HepG2 (cell line): ENCODE measurements around the gene L3MBTL1. TPM values are rescaled to one million over a fixed set of nuclear protein-coding genes. Genes with fewer than 3 reads are reported as not detected.

Experiments
- ATF1 ChIP-seq: IDR thresholded peaks from 2 replicates; pipeline ENCODE4 v1.6.1; 2016; ENCODE audit warnings: mild to moderate bottlenecking, control low read depth
- DNMT3B ChIP-seq: conservative IDR thresholded peaks from 2 replicates; pipeline ENCODE4 v1.6.1; 2016; ENCODE audit warnings: missing biosample characterization, control low read depth
- HDAC1 ChIP-seq: sonication (generic); formaldehyde crosslinking; IDR thresholded peaks from 2 replicates; pipeline ENCODE4 v1.5.1; 2020; ENCODE audit warnings: mild to moderate bottlenecking, missing genetic modification reagents
- HES4 ChIP-seq: sonication (generic); formaldehyde crosslinking; IDR thresholded peaks from 2 replicates; pipeline ENCODE4 v1.9.0; 2021; ENCODE audit warnings: mild to moderate bottlenecking, missing genetic modification reagents, borderline replicate concordance
- HNF4A ChIP-seq: sonication (generic); formaldehyde crosslinking; IDR thresholded peaks from 2 replicates; pipeline ENCODE4 v1.4.0; 2020; ENCODE audit warnings: missing genetic modification reagents
- MBD4 ChIP-seq: IDR thresholded peaks from 2 replicates; pipeline ENCODE4 v1.6.1; 2012; ENCODE audit warnings: low read length, inconsistent platforms, borderline replicate concordance
- MXD4 ChIP-seq: IDR thresholded peaks from 2 replicates; pipeline ENCODE4 v1.6.1; 2016; ENCODE audit warnings: mild to moderate bottlenecking, missing biosample characterization, missing genetic modification reagents
- NR2F2 ChIP-seq: IDR thresholded peaks from 2 replicates; pipeline ENCODE4 v1.6.1; 2012; ENCODE audit warnings: low read depth, inconsistent platforms, borderline replicate concordance
- PHF8 ChIP-seq: sonication (generic); formaldehyde crosslinking; IDR thresholded peaks from 2 replicates; pipeline ENCODE4 v1.5.0; 2020; ENCODE audit warnings: missing genetic modification reagents
- RXRA ChIP-seq: sonication (generic); formaldehyde crosslinking; IDR thresholded peaks from 2 replicates; pipeline ENCODE4 v1.5.1; 2020; ENCODE audit warnings: missing genetic modification reagents
- ZNF292 ChIP-seq: sonication (generic); formaldehyde crosslinking; IDR thresholded peaks from 2 replicates; pipeline ENCODE4 v1.8.1; 2022; ENCODE audit warnings: mild to moderate bottlenecking, low read depth, missing genetic modification reagents, borderline replicate concordance
- ZSCAN9 ChIP-seq: IDR thresholded peaks from 2 replicates; pipeline ENCODE4 v1.6.1; 2016; ENCODE audit warnings: borderline replicate concordance
- polyA plus RNA-seq, 8 experiments: library from polyadenylated mRNA; depleted of rRNA in 3 of 8; stranded (reverse) in 7 of 8; unstranded in 1 of 8; fragments of >200 nt; fragmentation: Illumina TruSeq in 4 of 8; extraction: Trizol in 4 of 8; gene quantifications; 2 replicates each; pipeline versions ENCODE4 v1.2.1 to v1.2.3, GENCODE V29; 2011 to 2016; ENCODE audit warnings: low read depth in 4 of 8, missing spikeins in 1 of 8, mixed read lengths in 1 of 8; ENCODE audit not compliant: insufficient read depth in 1 of 8
- total RNA-seq, 5 experiments: library from RNA; depleted of rRNA; stranded (reverse); fragments of >200 nt; fragmentation: Illumina TruSeq; extraction: Trizol; gene quantifications; 2 replicates each; pipeline ENCODE4 v1.2.3, GENCODE V29; 2016; ENCODE audit warnings: low read depth in 1 of 5
- TF ChIP-seq, protein P1 (sequence below): sonication (generic); formaldehyde crosslinking; IDR thresholded peaks from 2 replicates; pipeline ENCODE4 v1.4.0; 2020; ENCODE audit warnings: low read depth, missing genetic modification reagents
- TF ChIP-seq, protein P2 (sequence below): sonication (generic); formaldehyde crosslinking; IDR thresholded peaks from 2 replicates; pipeline ENCODE4 v1.8.1; 2023; ENCODE audit warnings: mild to moderate bottlenecking, missing genetic modification reagents
- TF ChIP-seq, protein P3 (sequence below): IDR thresholded peaks from 2 replicates; pipeline ENCODE4 v1.6.1; 2016; ENCODE audit warnings: low read depth, borderline replicate concordance
- TF ChIP-seq, protein P4 (sequence below): sonication (generic); formaldehyde crosslinking; conservative IDR thresholded peaks from 2 replicates; pipeline ENCODE4 v1.4.0; 2020; ENCODE audit warnings: mild to moderate bottlenecking, missing genetic modification reagents, moderate library complexity
- TF ChIP-seq, protein P5 (sequence below): sonication (generic); formaldehyde crosslinking; IDR thresholded peaks from 2 replicates; pipeline ENCODE4 v1.4.0; 2020; ENCODE audit warnings: missing genetic modification reagents, borderline replicate concordance

Gene L3MBTL1
- total and polyA plus RNA-seq, 2 of the 13 experiments (the other 11 are each of a cell fraction or from before 2014, with no cell fraction given), result 9.0 to 17.8 TPM

DNA sequence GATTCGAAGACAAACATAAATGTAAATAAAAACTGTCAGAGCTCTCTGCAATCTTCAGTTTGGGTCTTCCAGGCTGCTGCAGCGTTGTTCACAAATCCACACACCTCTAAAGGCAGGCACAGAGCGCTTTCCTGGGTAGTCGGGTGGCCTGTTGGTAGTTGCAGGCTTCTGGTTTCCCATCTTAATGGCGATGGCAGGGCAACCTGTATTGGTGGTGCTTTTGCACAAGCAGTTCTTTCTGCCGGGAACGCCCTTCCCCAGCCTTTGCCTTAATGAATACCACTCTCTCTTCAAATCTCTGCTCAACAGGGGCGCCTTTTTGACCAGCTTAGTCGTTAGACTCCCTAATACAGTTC, 82.5 kb downstream of the L3MBTL1 start (continued):
- TF ChIP-seq DNMT3B (CRISPR knock-in tag), result no peak
- no peak for TF ChIP-seq HNF4A (CRISPR knock-in tag)
- TF ChIP-seq NR2F2, result no peak
- TF ChIP-seq HDAC1, result no peak
- TF ChIP-seq PHF8 (CRISPR knock-in tag), result no peak
- TF ChIP-seq ZSCAN9 (CRISPR knock-in tag), result no peak
- TF ChIP-seq, protein P1, sequence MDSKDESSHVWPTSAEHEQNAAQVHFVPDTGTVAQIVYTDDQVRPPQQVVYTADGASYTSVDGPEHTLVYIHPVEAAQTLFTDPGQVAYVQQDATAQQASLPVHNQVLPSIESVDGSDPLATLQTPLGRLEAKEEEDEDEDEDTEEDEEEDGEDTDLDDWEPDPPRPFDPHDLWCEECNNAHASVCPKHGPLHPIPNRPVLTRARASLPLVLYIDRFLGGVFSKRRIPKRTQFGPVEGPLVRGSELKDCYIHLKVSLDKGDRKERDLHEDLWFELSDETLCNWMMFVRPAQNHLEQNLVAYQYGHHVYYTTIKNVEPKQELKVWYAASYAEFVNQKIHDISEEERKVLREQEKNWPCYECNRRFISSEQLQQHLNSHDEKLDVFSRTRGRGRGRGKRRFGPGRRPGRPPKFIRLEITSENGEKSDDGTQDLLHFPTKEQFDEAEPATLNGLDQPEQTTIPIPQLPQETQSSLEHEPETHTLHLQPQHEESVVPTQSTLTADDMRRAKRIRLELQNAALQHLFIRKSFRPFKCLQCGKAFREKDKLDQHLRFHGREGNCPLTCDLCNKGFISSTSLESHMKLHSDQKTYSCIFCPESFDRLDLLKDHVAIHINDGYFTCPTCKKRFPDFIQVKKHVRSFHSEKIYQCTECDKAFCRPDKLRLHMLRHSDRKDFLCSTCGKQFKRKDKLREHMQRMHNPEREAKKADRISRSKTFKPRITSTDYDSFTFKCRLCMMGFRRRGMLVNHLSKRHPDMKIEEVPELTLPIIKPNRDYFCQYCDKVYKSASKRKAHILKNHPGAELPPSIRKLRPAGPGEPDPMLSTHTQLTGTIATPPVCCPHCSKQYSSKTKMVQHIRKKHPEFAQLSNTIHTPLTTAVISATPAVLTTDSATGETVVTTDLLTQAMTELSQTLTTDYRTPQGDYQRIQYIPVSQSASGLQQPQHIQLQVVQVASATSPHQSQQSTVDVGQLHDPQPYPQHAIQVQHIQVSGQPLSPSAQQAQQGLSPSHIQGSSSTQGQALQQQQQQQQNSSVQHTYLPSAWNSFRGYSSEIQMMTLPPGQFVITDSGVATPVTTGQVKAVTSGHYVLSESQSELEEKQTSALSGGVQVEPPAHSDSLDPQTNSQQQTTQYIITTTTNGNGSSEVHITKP (CRISPR knock-in tag), result no peak
- no peak for TF ChIP-seq MBD4
- TF ChIP-seq, protein P2, sequence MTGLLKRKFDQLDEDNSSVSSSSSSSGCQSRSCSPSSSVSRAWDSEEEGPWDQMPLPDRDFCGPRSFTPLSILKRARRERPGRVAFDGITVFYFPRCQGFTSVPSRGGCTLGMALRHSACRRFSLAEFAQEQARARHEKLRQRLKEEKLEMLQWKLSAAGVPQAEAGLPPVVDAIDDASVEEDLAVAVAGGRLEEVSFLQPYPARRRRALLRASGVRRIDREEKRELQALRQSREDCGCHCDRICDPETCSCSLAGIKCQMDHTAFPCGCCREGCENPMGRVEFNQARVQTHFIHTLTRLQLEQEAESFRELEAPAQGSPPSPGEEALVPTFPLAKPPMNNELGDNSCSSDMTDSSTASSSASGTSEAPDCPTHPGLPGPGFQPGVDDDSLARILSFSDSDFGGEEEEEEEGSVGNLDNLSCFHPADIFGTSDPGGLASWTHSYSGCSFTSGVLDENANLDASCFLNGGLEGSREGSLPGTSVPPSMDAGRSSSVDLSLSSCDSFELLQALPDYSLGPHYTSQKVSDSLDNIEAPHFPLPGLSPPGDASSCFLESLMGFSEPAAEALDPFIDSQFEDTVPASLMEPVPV, result no peak
- no peak for TF ChIP-seq MXD4 (CRISPR knock-in tag)
- 0 out of 2 replicates have a peak, but pooled peaks have one; percentile 18 for TF ChIP-seq ZNF292
- 0 out of 2 replicates have a peak, but pooled peaks have one; percentile 10 for TF ChIP-seq HES4 (CRISPR knock-in tag)
- TF ChIP-seq ATF1, result no peak
- TF ChIP-seq, protein P3, sequence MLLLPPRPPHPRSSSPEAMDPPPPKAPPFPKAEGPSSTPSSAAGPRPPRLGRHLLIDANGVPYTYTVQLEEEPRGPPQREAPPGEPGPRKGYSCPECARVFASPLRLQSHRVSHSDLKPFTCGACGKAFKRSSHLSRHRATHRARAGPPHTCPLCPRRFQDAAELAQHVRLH (CRISPR knock-in tag), result no peak
- TF ChIP-seq, protein P4, sequence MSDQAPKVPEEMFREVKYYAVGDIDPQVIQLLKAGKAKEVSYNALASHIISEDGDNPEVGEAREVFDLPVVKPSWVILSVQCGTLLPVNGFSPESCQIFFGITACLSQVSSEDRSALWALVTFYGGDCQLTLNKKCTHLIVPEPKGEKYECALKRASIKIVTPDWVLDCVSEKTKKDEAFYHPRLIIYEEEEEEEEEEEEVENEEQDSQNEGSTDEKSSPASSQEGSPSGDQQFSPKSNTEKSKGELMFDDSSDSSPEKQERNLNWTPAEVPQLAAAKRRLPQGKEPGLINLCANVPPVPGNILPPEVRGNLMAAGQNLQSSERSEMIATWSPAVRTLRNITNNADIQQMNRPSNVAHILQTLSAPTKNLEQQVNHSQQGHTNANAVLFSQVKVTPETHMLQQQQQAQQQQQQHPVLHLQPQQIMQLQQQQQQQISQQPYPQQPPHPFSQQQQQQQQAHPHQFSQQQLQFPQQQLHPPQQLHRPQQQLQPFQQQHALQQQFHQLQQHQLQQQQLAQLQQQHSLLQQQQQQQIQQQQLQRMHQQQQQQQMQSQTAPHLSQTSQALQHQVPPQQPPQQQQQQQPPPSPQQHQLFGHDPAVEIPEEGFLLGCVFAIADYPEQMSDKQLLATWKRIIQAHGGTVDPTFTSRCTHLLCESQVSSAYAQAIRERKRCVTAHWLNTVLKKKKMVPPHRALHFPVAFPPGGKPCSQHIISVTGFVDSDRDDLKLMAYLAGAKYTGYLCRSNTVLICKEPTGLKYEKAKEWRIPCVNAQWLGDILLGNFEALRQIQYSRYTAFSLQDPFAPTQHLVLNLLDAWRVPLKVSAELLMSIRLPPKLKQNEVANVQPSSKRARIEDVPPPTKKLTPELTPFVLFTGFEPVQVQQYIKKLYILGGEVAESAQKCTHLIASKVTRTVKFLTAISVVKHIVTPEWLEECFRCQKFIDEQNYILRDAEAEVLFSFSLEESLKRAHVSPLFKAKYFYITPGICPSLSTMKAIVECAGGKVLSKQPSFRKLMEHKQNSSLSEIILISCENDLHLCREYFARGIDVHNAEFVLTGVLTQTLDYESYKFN (CRISPR knock-in tag), result no peak
- TF ChIP-seq, protein P5, sequence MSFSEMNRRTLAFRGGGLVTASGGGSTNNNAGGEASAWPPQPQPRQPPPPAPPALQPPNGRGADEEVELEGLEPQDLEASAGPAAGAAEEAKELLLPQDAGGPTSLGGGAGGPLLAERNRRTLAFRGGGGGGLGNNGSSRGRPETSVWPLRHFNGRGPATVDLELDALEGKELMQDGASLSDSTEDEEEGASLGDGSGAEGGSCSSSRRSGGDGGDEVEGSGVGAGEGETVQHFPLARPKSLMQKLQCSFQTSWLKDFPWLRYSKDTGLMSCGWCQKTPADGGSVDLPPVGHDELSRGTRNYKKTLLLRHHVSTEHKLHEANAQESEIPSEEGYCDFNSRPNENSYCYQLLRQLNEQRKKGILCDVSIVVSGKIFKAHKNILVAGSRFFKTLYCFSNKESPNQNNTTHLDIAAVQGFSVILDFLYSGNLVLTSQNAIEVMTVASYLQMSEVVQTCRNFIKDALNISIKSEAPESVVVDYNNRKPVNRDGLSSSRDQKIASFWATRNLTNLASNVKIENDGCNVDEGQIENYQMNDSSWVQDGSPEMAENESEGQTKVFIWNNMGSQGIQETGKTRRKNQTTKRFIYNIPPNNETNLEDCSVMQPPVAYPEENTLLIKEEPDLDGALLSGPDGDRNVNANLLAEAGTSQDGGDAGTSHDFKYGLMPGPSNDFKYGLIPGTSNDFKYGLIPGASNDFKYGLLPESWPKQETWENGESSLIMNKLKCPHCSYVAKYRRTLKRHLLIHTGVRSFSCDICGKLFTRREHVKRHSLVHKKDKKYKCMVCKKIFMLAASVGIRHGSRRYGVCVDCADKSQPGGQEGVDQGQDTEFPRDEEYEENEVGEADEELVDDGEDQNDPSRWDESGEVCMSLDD (CRISPR knock-in tag), result no peak
- TF ChIP-seq RXRA (CRISPR knock-in tag), result no peak
